HAP-1 (cell line): ENCODE measurements around the gene MXRA7.
"Not testable (repeated sequence)": the region's sequence is repeated elsewhere in the genome, so short reads cannot be mapped to it uniquely, and the experiment has no call there.

Experiments
- DNase-seq, 2 experiments: peaks; one replicate each; pipeline ENCODE4 v3.0.0-alpha.2; 2016 to 2020; ENCODE audit warnings: low spot score in 2 of 2
- H3K27me3 ChIP-seq: fragments of 250-450 bp; sonication (Bioruptor Pico); 2 replicates; pipeline ENCODE4 v1.5.1; 2020; ENCODE audit warnings: low read depth, mild to moderate bottlenecking, moderate library complexity
- H3K36me3 ChIP-seq: fragments of 250-450 bp; sonication (Bioruptor Pico); replicated peaks from 2 replicates; pipeline ENCODE4 v1.5.1; 2020; ENCODE audit warnings: mild to moderate bottlenecking
- H3K4me1 ChIP-seq: fragments of 250-450 bp; sonication (Bioruptor Pico); 2 replicates; pipeline ENCODE4 v1.5.1; 2020; ENCODE audit warnings: mild to moderate bottlenecking
- H3K4me3 ChIP-seq: fragments of 250-450 bp; sonication (Bioruptor Pico); 2 replicates; pipeline ENCODE4 v1.5.1; 2020; ENCODE audit warnings: mild to moderate bottlenecking, moderate library complexity
- H3K9me3 ChIP-seq: fragments of 250-450 bp; sonication (Bioruptor Pico); 2 replicates; pipeline ENCODE4 v1.5.1; 2020; ENCODE audit warnings: mild to moderate bottlenecking, moderate library complexity
- in situ Hi-C: fragments of 300-500 bp; cut with MboI; formaldehyde crosslinking; loops from 3 replicates; pipeline ENCODE4 v1.14.3; 2020; ENCODE audit warnings: low sequenced_read_pairs, inconsistent platforms, mixed read lengths

MXRA7 gene

DNA sequence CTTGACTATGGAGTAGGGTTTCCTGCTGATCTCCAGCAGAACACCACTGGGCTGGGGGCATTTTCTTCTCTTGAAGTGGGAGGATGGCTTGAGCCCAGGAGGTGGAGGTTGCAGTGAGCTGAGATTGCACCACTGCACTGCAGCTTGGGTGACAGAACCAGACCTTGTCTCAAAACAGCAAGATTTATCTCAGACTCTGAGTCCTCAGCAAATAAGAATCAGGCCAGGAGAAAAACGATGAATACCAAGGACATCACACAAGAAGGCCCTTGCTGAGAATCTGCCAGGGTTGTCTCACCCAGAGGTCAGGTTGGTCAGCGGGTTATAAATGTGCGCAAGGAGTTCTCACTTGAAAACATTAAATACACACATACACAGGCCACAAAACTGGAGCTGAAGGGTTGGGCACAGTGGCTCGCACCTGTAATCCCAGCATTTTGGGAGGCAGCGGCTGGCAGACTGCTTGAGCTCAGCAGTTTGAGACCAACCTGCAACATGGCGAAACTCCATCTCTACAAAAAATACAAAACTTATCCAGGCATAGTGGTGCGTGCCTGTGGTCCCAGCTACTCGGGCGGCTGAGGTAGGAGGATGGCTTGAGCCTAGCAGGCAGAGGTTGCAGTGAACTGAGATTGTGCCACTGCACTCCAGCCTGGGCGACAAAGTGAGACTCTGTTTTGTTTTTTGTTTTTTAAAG is 7.7 kb downstream of the MXRA7 start:
- H3K27me3 ChIP-seq = no peaks in the 10 kb centered on the region
- H3K36me3 ChIP-seq = no peaks in the 10 kb centered on the region
- H3K4me3 ChIP-seq = no peak overlapping the region
- no peaks in the 10 kb centered on the region for H3K9me3 ChIP-seq
- peaks cover 2% of the 10 kb centered on the region; the same call in 1 of the 2 replicates for H3K4me1 ChIP-seq
- DNase-seq = no peak
- in situ Hi-C loops = no loop called here

- in situ Hi-C loops = no loop called here
- Histone ChIP-seq H3K4me3 (no peak overlapping the region), H3K36me3 (no peaks in the 10 kb centered on the region), H3K27me3 (no peaks in the 10 kb centered on the region), H3K4me1 (peaks cover 11% of the 10 kb centered on the region), H3K9me3 (no peaks in the 10 kb centered on the region)
- no peak for DNase-seq
Observed at GRCh38 chr17:76702076-76702475, 8.7 kb downstream of the MXRA7 start.

DNA sequence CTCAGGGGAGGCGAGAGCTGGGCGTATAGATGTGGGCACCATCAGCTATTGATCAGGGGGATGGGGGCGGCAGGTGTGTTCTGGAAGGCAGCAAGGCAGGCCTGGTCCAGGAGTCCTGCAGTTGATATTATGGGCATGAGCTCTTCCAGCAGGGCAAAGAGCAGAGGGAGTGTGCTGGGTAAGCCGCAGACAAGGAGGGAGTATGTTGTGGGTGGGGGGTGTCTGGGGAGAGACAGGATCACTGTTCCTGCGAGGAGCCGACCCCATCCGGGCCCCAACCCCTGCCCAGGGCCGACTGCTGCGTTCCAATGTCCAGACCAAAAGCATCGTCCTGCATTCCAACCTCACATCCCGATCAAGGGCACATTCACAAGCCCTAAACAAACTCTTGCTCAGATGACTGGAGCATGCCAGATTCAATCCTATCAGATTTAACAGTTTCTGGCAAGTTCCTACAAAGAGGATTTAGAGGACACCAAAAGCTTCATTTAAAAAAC is 9.2 kb downstream of the MXRA7 start:
- Histone ChIP-seq H3K36me3 (no peaks in the 10 kb centered on the region), H3K27me3 (no peaks in the 10 kb centered on the region), H3K4me3 (no peak overlapping the region), H3K9me3 (no peaks in the 10 kb centered on the region), H3K4me1 (peaks cover 11% of the 10 kb centered on the region)
- no peak for DNase-seq
- in situ Hi-C loops = no loop called here

GRCh38 chr17:76700617-76701470 is 9.9 kb downstream of the MXRA7 start:
- no peaks in the 10 kb centered on the region for H3K36me3 ChIP-seq
- no peak for DNase-seq
- no peak overlapping the region for H3K4me3 ChIP-seq
- H3K27me3 ChIP-seq = no peaks in the 10 kb centered on the region
- H3K9me3 ChIP-seq = no peaks in the 10 kb centered on the region
- in situ Hi-C loops = no loop called here
- H3K4me1 ChIP-seq = peaks cover 11% of the 10 kb centered on the region

DNA sequence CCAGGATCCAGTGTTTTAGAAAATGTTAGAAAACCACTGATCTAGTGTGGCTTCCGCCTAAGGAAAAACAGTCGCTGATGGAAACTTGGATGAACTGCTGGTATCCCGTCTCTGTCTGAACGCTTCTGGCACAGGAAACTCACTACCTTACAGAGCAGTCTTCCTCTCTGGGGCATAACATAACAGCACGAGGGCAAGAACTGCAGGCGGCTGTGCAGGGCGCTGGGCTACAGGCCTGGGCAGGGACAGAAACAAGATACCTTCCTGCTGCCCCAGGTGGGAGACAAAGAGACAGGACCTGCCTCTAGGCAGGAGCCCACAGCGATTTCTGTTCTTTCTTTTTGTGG is 10.5 kb downstream of the MXRA7 start:
- peaks cover 11% of the 10 kb centered on the region for H3K4me1 ChIP-seq
- DNase-seq = no peak
- in situ Hi-C loops = no loop called here
- H3K4me3 ChIP-seq = no peak overlapping the region
- no peaks in the 10 kb centered on the region for H3K27me3 ChIP-seq
- no peaks in the 10 kb centered on the region for H3K36me3 ChIP-seq
- no peaks in the 10 kb centered on the region for H3K9me3 ChIP-seq

DNA sequence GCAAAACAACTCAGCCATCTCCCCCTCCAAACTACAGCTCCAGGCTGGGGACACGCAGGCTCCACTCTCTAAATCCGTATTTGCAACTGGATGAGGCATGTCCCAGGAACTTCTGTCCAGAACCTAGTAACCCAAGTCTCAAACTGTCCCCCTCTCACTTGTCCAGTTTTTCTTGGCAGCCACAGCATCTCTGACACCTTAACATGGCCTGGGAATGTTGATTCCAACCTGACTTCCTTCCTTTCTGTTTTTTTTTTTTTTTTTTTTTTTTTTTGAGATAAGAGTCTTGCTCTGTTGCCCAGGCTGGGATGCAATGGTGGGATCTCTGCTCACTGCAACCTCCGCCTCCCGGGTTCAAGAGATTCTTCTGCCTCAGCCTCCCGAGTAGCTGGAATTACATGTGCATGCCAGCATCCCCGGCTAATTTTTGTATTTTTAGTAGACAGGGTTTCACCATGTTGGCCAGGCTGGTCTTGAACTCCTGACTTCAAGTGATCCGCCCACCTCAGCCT is 12.2 kb downstream of the MXRA7 start:
- peaks cover 11% of the 10 kb centered on the region for H3K4me1 ChIP-seq

DNA sequence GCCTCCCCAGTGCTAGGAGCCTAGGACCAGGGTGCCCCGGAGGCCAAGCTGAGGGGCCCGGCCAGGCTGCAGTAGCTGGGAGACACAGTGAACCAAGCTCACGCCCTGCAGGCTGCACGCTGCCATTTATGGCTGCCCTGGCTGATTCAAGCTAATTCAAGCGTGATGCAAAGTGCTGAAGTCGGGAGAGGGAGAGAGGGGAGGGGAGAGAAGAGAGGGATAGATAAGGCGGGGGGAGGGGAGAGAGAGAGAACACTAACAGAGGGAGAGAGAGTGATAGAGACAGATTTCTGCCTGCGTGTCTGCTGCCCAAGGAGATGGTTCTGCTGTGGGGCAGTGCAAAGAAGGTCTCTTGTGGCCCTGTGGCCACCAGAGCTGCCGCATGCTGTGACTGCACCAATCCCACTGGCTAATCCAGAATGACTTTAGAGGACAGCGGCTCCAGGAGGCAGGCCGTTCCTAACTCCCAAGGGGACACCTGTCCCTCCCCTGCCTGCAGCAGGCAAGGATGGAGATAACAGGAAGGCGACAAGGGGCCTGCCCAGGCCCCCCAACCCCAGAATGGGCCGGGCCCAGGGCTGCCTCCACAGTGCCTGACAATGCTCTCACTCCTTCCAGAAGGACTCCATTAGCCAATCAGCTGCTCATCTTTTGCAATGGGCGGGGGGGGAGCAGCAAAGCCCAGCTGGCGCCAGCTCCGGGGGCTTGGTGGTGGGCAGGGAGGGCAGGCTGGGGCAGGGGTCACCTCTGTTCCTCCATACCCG is 12.9 kb downstream of the MXRA7 start:
- no peak overlapping the region for H3K4me3 ChIP-seq
- peaks cover 11% of the 10 kb centered on the region for H3K4me1 ChIP-seq
- peak; percentile 22 to 62 for DNase-seq
- in situ Hi-C loops = no loop called here
- no peaks in the 10 kb centered on the region for H3K27me3 ChIP-seq
- H3K36me3 ChIP-seq = no peaks in the 10 kb centered on the region
- H3K9me3 ChIP-seq = no peaks in the 10 kb centered on the region

More for the DNA sequence above, 12.2 kb downstream of the MXRA7 start:
- H3K36me3 ChIP-seq, H3K9me3 ChIP-seq, H3K4me3 ChIP-seq, in situ Hi-C loops, H3K27me3 ChIP-seq, DNase-seq: not testable (repeated sequence)

DNA sequence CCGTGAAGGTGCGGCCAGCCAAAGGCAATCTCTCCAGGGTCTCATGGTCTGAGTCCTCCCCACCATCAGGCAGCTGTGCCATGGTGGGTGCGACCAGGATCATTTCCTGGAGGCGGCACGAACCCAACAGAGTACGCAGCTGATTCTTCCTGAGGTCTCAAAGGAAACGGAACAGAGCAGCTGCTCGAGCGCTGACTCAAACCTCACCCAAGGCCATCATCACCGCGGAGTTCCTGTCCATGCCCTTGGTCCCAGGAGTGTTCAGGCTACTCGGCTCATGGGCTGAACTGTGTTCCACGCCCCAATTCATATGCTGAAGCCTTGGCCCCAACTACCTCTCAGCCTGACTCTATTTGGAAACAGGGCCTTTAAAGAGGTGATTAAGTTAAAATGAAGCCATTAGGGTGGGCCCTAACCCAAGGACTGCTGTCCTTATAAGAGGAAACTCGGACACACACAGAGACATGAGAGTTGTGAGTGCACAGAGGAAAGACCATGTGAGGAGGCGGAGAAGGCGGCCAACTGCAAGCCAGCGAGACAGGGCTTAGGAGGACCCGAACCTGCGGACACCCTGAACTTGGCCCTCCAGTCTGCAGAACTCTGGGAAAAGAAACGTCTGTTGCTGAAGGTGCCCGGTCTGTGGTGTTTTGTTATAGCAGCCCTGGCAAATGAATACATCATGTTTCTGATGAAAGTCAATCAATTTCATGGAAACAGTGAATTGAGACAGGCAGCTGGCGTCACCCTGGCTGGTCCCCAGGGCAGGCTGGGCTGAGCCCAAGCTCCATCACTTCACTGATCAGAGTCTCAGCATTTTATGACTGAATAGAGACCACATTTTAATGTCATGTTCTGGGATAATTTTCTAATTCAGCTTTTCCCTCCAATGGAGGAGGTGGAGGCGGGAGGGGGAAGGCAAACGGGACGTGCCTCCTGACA is 13.7 kb downstream of the MXRA7 start:
- Histone ChIP-seq H3K27me3 (no peaks in the 10 kb centered on the region), H3K4me3 (no peak overlapping the region), H3K4me1 (peaks cover 11% of the 10 kb centered on the region), H3K9me3 (no peaks in the 10 kb centered on the region), H3K36me3 (no peaks in the 10 kb centered on the region)
- DNase-seq = no peak
- in situ Hi-C loops = no loop called here

DNA sequence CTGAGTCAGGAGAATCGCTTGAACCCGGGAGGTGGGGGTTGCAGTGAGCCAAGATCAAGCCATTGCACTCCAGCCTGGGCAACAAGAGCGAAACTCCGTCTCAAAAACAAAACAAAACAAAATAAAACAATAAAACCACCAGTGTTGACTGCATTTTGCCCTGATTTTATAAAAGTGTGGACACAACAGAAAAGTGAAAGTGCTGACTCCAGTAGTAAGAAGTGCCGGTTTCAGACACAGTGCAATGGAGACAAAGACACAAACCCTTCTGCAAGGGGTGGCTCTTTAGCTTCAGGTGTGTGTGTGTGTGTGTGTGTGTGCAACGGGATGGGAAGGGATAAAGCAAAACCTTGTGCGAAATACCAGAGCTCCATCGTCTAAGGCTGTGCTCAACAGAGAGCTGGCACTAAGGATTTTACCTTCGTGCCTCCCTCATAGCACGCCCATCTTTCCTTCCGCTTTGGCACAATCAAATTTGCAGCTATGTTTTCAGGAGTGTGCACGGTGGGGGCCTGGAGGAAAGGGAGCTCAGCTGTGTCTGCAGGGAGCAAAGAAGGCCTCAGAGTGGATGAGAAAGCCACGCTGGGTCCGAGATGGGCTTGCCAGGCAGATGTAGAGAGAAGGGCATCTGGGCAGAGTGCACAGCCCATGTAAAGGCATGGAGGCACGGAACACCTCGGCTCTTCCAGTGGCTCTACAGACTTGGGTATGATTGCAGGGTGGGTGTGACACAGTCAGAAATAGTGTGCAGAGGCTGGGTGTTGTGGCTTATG is 15.5 kb downstream of the MXRA7 start:
- H3K9me3 ChIP-seq = no peaks in the 10 kb centered on the region
- in situ Hi-C loops = no loop called here
- no peaks in the 10 kb centered on the region for H3K36me3 ChIP-seq
- peaks cover 8% of the 10 kb centered on the region for H3K4me1 ChIP-seq
- no peak for DNase-seq
- H3K4me3 ChIP-seq = no peak overlapping the region
- no peaks in the 10 kb centered on the region for H3K27me3 ChIP-seq

- in situ Hi-C loops = no loop called here
Observed at GRCh38 chr17:76691379-76692191, 19.2 kb downstream of the MXRA7 start.

DNA sequence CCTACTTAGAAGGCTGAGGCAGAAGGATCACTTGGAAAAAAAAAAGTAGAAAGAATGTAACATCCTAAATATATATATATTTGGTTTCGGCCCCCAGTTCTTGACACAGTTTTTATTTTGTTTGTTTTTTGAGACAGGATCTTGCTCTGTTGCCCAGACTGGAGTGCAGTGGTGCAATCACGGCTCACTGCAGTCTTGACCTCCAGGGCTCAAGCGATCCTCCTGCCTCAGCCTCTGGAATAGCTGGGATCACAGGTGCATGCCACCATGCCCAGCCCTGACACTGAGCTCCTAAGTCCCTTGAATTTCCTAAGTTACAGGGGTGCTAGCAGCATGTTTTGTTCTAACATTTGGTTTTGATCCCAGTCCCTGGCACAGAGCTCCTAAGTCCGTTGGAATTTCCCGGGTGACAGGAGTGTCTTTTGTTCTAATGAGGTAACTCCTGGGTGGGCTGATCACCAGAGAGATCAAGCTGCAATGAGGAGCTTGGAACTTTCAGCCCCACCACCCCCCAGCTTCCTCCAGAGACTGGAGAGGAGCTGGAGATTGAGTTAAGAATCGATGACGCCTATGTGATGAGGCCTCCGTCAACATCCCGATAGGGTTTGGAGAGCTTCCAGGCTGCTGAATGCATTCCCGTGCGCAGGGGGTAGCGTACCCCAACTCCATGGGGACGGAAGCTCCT is 20.0 kb downstream of the MXRA7 start:
- Histone ChIP-seq H3K27me3 (no peaks in the 10 kb centered on the region), H3K4me1 (no peaks in the 10 kb centered on the region), H3K4me3 (no peak overlapping the region), H3K36me3 (no peaks in the 10 kb centered on the region), H3K9me3 (no peaks in the 10 kb centered on the region)
- in situ Hi-C loops = no loop called here
- DNase-seq = no peak

More at GRCh38 chr17:76691379-76692191, 19.2 kb downstream of the MXRA7 start:
- H3K9me3 ChIP-seq = no peaks in the 10 kb centered on the region
- H3K4me3 ChIP-seq = no peak overlapping the region
- no peaks in the 10 kb centered on the region for H3K4me1 ChIP-seq
- no peaks in the 10 kb centered on the region for H3K27me3 ChIP-seq
- no peak for DNase-seq
- no peaks in the 10 kb centered on the region for H3K36me3 ChIP-seq
